ENCODE results near the gene KIF18B.

- TF ChIP-seq POLR2AphosphoS5 (IDR thresholded peaks at IDR 0.05; ENCODE audit: low read depth, low read length) (no peak), SIN3A (IDR thresholded peaks at IDR 0.05; ENCODE audit: borderline replicate concordance, insufficient read depth, low read length) (no peak)
Observed at GRCh38 chr17:44979426-44979995, 31.9 kb upstream of the KIF18B start.

Measured in PFSK-1 (cell line).